GM12891 (cell line): ENCODE results near the gene RYR1.

Experiments used
- POLR2A ChIP-seq: IDR thresholded peaks from 2 replicates; pipeline ENCODE4 v1.6.1; 2011; ENCODE audit warnings: low read depth, low read length, control low read depth
- POU2F2 ChIP-seq: IDR thresholded peaks from 2 replicates; pipeline ENCODE4 v1.6.1; 2011; ENCODE audit warnings: low read depth, mild to moderate bottlenecking, control low read depth, low read length, moderate library complexity

GRCh38 chr19:38402623-38402966 is 30.9 kb upstream of the RYR1 start:
- TF ChIP-seq POU2F2, result no peak
- no peak for TF ChIP-seq POLR2A
